Endometrial microvascular endothelial cells (primary cell): ENCODE measurements around the gene EMD. TPM values are rescaled to one million over a fixed set of nuclear protein-coding genes. Genes with fewer than 3 reads are reported as not detected.

ENCODE experiments used
- in situ Hi-C: cut with HindIII; loops from 2 replicates; pipeline ENCODE4 v1.10.0; 2017; ENCODE audit warnings: low sequenced_read_pairs, low pct_unique_long_range_greater_than_20kb; ENCODE audit errors: inconsistent ontology term
- total RNA-seq: library from RNA; depleted of rRNA; stranded (reverse); fragments of >200 nt; gene quantifications from one replicate; pipeline ENCODE4 v1.2.3, GENCODE V29; 2015; ENCODE audit errors: inconsistent ontology term

The EMD gene
- total RNA-seq, 1 donor from 2014 or later = 67.0 TPM

DNA sequence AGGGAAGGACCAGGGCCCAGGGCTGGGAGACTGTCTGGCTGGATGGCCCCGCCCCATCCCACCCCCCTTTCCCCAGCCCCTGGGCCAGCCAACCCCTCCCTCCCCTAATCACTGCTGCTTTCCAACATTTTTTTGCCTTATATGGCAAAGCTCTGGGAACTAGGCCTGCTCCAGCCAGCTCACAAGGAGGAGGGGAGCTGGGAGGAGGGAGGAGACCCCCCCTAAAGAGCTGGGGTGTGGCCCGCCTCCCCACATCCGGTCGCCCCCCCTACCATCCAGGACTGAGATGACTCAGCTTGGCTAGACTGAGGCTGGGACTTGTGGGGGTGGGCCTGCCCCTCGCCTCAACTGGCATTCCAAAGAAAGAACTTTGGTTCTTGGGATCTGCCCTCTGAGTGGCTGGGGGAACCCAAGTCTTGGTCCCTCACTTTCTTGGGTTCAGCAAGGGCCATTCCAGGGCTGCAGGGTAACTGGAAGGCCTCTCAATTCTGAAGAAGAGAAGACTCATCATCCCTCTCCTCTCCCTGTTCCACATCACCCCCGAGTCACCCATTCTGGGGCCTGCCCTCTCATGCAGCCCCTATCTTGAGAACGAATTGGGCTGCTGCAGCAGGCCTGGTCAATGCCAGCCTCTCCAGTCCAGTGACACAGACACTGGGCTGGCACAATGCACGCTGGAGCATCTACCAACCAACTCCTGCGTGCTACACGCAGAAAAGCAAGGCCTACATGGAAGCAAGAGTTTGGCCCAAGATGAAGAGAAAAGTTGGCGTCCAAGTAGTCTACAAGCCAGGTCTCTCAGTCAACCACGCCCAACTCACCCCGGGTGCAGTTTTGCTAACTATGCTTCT is 9.4 kb upstream of the EMD start:
- in situ Hi-C loops = no loop called here

- in situ Hi-C loops = no loop called here
Observed at GRCh38 chrX:154370300-154371016, 8.6 kb upstream of the EMD start.

GRCh38 chrX:154371017-154371788 is 7.9 kb upstream of the EMD start:
- in situ Hi-C loops = no loop called here

DNA sequence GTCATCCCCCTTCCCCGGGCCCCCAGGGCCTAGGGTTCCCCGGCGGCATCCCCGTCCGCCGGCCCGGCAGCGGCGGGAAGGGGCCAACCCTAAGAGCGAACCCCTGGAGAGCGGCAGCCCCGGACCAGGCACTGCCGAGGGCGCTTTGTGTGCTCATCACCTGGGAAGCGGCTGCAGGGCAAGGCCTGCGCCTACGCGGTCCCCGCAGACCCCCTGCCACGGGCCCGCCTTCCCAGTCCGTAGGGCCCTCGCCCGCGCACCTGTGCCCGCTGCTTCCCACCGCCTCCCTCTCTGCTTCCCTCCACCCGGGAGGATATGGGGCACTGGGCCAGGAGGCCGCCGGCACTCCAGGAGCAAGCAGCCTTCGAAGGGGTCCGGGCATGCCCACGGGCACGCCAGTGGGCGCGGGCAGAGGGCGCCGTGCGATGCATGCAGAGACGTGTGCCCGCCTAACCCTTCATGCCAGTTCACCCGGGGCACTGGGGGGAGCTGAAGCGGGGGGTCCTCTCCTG is 7.2 kb upstream of the EMD start:
- in situ Hi-C loops = no loop called here

- in situ Hi-C loops = no loop called here
Observed at GRCh38 chrX:154372612-154373022, 6.5 kb upstream of the EMD start.

GRCh38 chrX:154373340-154374306 is 5.5 kb upstream of the EMD start:
- in situ Hi-C loops = no loop called here

DNA sequence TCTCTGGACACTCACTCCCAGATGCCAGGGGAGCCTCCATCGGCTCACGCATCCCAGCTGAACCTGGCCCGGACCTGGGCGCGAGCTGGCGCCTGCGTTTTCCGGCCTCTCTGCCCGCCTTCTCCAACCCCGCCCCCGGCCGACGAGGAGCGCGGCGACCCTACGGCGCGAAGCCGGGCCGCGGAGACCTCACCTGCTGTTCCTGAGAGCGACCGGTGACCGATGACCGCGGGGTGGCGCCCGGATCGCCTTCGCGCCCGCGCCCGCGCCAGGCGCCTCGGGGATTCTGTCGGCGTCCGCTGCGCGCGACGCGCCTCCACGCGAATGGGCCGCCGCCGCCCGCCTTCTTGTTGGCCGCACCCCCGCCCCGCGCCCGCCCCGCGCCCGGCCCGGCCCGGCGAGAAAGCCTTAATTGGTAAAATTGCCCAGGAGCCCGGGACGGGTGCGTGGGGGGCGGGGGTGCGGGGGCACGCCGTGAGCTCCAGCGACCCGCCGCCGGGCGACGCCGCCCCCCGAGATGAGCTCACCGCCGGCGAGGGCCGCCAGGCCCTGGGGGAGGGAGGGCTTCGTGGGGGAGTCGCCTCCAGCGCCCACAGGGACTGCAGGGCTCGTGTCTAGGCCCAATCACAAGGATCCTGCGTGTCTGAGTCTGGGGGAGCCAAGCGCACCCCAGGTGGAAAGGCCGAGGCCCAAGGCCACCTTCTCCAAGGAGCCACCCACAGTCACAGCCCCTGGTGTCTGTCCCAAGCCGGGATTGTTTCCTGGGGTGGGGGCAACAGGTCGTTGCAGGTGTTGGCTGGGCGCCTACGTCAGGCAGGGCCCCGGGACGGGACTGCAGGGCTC is 4.6 kb upstream of the EMD start, which contains the start of gene FLNA:
FLNA (minus strand) TSS at position 322 of the 843 bp plus-strand sequence. CDS start 3,389 bp downstream, outside the sequence.
- in situ Hi-C loops = no loop called here

GRCh38 chrX:154375156-154375504 is 4.0 kb upstream of the EMD start:
- in situ Hi-C loops = no loop called here

DNA sequence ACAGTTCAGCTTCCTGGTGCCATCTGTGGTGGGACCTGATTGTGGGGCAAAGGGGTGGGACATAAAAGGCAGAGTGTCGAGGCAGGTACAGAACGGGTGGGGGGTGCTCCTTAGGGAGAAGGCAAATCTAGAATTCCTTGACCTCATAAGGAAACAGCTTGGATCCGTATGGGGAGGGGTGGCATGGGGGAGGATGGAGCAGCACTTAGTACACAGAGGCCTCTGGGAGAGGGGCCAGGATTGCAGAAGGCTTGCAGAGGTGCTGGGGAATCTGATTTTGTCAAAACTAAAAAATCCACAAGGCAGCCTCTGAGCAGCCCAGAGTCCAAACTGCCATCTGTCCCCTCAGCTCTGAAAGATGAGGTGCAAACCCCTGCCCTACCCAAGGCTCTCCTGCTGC is 2.3 kb upstream of the EMD start:
- in situ Hi-C loops = no loop called here

DNA sequence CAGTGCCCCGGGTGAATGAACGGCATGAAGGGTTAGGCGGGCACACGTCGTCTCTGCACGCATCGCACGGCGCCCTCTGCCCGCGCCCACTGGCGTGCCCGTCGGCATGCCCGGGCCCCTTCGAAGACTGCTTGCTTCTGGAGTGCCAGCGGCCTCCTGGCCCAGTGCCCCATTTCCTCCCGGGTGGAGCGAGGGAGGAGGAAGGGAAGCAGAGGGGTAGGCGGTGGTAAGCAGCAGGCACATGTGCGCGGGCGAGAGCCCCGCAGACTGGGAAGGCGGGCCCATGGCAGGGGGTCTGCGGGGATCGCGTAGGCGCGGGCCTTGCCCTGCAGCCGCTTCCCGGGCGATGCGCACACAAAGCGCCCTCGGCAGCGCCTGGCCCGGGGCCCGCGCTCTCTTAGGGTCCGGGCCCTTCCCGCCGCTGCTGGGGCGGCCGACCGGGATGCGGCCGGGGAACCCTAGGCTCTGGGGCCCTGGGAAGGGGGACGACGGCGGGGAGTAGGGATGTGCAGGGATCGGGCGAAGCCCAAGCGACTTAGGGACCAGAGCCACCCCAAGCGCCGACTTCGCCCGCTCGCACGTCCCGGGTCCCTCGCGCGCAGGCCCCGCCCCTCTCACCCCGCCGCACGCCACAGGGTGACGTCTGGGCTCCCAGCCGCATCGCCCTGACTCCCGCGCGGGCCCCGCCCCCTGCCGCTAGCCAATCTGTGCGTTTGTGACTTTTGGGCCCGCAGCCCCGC is 866 bp upstream of the EMD start:
- in situ Hi-C loops = no loop called here

DNA sequence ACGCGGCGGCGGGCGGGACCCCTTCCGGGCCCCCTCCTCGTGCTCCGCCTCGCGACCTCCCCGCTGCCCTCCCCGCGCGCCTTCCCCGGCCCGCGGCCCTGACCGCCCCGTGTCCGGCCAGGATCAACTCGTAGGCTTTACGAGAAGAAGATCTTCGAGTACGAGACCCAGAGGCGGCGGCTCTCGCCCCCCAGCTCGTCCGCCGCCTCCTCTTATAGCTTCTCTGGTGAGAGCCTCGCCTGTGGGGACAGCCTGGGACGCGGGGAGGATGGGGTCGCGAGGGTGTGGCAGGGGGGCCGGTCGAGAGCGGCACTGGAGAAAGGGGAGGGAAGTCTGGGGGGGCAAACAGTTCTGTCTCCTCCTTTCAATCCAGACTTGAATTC is 465 bp downstream of the EMD start:
- in situ Hi-C loops = no loop called here

GRCh38 chrX:154380153-154380552 is 1.1 kb downstream of the EMD start:
- in situ Hi-C loops = no loop called here

DNA sequence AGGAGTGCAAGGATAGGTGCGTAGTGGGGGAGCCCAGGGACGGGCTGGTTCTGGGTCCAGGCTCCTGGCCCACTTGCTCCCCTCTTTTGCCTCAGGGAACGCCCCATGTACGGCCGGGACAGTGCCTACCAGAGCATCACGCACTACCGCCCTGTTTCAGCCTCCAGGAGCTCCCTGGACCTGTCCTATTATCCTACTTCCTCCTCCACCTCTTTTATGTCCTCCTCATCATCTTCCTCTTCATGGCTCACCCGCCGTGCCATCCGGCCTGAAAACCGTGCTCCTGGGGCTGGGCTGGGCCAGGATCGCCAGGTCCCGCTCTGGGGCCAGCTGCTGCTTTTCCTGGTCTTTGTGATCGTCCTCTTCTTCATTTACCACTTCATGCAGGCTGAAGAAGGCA is 1.7 kb downstream of the EMD start:
- in situ Hi-C loops = no loop called here

- in situ Hi-C loops = no loop called here
Observed at GRCh38 chrX:154381271-154381670, 2.2 kb downstream of the EMD start.

DNA sequence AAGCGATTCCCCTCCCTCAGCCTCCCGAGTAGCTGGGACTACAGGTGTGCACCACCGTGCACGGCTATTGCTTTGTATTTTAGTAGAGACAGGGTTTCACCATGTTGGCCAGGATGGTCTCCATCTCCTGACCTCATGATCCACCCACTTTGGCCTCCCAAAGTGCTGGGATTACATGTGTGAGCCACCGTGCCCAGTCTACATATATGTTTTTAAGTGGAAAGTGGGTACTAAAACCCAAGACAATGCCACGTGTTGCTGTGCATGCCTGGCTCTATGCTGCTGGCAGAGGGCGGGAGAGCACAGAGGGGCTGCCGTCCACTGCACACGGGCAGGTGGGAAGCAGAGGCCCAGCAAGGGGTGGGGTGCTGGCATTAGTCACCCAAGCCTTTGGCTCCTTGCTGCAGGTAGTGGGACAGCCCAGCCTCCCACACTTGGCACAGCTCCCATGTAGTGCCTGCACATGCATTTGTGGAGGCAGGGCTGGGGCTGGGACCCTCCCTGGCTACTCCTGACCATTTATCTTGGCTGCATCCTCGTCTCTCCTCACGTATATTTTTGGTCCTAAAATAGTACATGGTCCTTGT is 3.5 kb downstream of the EMD start:
- in situ Hi-C loops = no loop called here
